SK-N-SH treated with all-trans-retinoic acid at 6 μM for 48 hours (cell line): ENCODE results near the gene ZNF227.

Source experiments
- ATAC-seq: fragments of 200-7000 bp; cut with Tn5 transposase; 3 replicates; pipeline ENCODE4 v1.9.1; 2020; ENCODE audit warnings: mild to moderate bottlenecking, moderate library complexity
- BACH2 ChIP-seq: fragments of 250-450 bp; sonication (Bioruptor Pico); IDR thresholded peaks from 2 replicates; pipeline ENCODE4 v1.9.0; 2021; ENCODE audit warnings: mild to moderate bottlenecking, borderline replicate concordance
- CREB5 ChIP-seq: fragments of 250-450 bp; sonication (Bioruptor Pico); IDR thresholded peaks from 2 replicates; pipeline ENCODE4 v1.5.1; 2020; ENCODE audit warnings: low read depth, mild to moderate bottlenecking, moderate library complexity
- ESRRG ChIP-seq: fragments of 250-450 bp; sonication (Bioruptor Pico); IDR thresholded peaks from 2 replicates; pipeline ENCODE4 v1.6.1; 2021; ENCODE audit warnings: mild to moderate bottlenecking
- GLIS3 ChIP-seq: fragments of 250-450 bp; sonication (Bioruptor Pico); IDR thresholded peaks from 2 replicates; pipeline ENCODE4 v1.5.0; 2020; ENCODE audit warnings: mild to moderate bottlenecking, moderate library complexity
- ISL1 ChIP-seq: fragments of 250-450 bp; sonication (Bioruptor Pico); IDR thresholded peaks from 2 replicates; pipeline ENCODE4 v2.1.2; 2022; ENCODE audit warnings: mild to moderate bottlenecking, moderate library complexity
- OSR1 ChIP-seq: fragments of 250-450 bp; sonication (Bioruptor Pico); IDR thresholded peaks from 2 replicates; pipeline ENCODE4 v1.8.0; 2022; ENCODE audit warnings: moderate library complexity, mild to moderate bottlenecking, inconsistent platforms
- PATZ1 ChIP-seq: fragments of 250-450 bp; sonication (Bioruptor Pico); IDR thresholded peaks from 2 replicates; pipeline ENCODE4 v1.8.0; 2020; ENCODE audit warnings: mild to moderate bottlenecking, moderate library complexity, borderline replicate concordance
- POU6F1 ChIP-seq: fragments of 250-450 bp; sonication (Bioruptor Pico); IDR thresholded peaks from 2 replicates; pipeline ENCODE4 v1.8.0; 2021; ENCODE audit warnings: low read depth, mild to moderate bottlenecking, moderate library complexity, borderline replicate concordance
- PPARA ChIP-seq: fragments of 250-450 bp; sonication (Bioruptor Pico); IDR thresholded peaks from 2 replicates; pipeline ENCODE4 v1.5.0; 2020; ENCODE audit warnings: mild to moderate bottlenecking, borderline replicate concordance
- RARB ChIP-seq: fragments of 250-450 bp; sonication (Bioruptor Pico); IDR thresholded peaks from 2 replicates; pipeline ENCODE4 v1.8.0; 2021; ENCODE audit warnings: mild to moderate bottlenecking, moderate library complexity
- SNAI2 ChIP-seq: fragments of 250-450 bp; sonication (Bioruptor Pico); IDR thresholded peaks from 2 replicates; pipeline ENCODE4 v1.5.0; 2020; ENCODE audit warnings: mild to moderate bottlenecking, moderate library complexity
- TCF4 ChIP-seq: fragments of 250-450 bp; sonication (Bioruptor Pico); IDR thresholded peaks from 2 replicates; pipeline ENCODE4 v1.8.0; 2021; ENCODE audit warnings: mild to moderate bottlenecking, moderate library complexity, borderline replicate concordance
- TOX ChIP-seq: fragments of 250-450 bp; sonication (Bioruptor Pico); IDR thresholded peaks from 2 replicates; pipeline ENCODE4 v1.8.0; 2021; ENCODE audit warnings: mild to moderate bottlenecking, moderate library complexity, borderline replicate concordance
- TSHZ2 ChIP-seq: fragments of 250-450 bp; sonication (Bioruptor Pico); IDR thresholded peaks from 2 replicates; pipeline ENCODE4 v1.5.0; 2020; ENCODE audit warnings: mild to moderate bottlenecking, moderate library complexity
- ZC3H10 ChIP-seq: fragments of 250-450 bp; sonication (Bioruptor Pico); IDR thresholded peaks from 2 replicates; pipeline ENCODE4 v1.5.1; 2021; ENCODE audit warnings: mild to moderate bottlenecking, moderate library complexity
- ZFP3 ChIP-seq: fragments of 250-450 bp; sonication (Bioruptor Pico); IDR thresholded peaks from 2 replicates; pipeline ENCODE4 v1.5.0; 2020; ENCODE audit warnings: mild to moderate bottlenecking, moderate library complexity
- ZFP30 ChIP-seq: fragments of 450-650 bp; formaldehyde crosslinking; IDR thresholded peaks from 2 replicates; pipeline ENCODE4 v1.5.0; 2022; ENCODE audit warnings: mild to moderate bottlenecking, moderate library complexity
- ZNF565 ChIP-seq: fragments of 450-650 bp; formaldehyde crosslinking; conservative IDR thresholded peaks from 2 replicates; pipeline ENCODE4 v1.5.0; 2020; ENCODE audit warnings: low read depth, mild to moderate bottlenecking, moderate library complexity
- ZNF70 ChIP-seq: fragments of 450-650 bp; formaldehyde crosslinking; IDR thresholded peaks from 2 replicates; pipeline ENCODE4 v1.5.0; 2020; ENCODE audit warnings: mild to moderate bottlenecking, moderate library complexity
- ZNF8 ChIP-seq: fragments of 450-650 bp; formaldehyde crosslinking; IDR thresholded peaks from 2 replicates; pipeline ENCODE4 v1.5.0; 2020; ENCODE audit warnings: mild to moderate bottlenecking, moderate library complexity

The ZNF227 gene

GRCh38 chr19:44182145-44182544 lies 30.2 kb upstream of the ZNF227 start:
- TF ChIP-seq BACH2 (CRISPR knock-in tag) (no peak), ISL1 (no peak), GLIS3 (CRISPR knock-in tag) (no peak), ZNF70 (CRISPR knock-in tag) (no peak), ZNF8 (no peak), ZFP3 (CRISPR knock-in tag) (no peak), PPARA (CRISPR knock-in tag) (no peak), POU6F1 (CRISPR knock-in tag) (no peak), RARB (CRISPR knock-in tag) (no peak), TCF4 (CRISPR knock-in tag) (no peak), ZFP30 (CRISPR knock-in tag) (no peak), ZC3H10 (CRISPR knock-in tag) (no peak), ZNF565 (no peak), SNAI2 (CRISPR knock-in tag) (no peak), PATZ1 (CRISPR knock-in tag) (no peak), OSR1 (CRISPR knock-in tag) (no peak), ESRRG (CRISPR knock-in tag) (no peak), TSHZ2 (CRISPR knock-in tag) (no peak), CREB5 (CRISPR knock-in tag) (no peak)
- ATAC-seq, result no peak

GRCh38 chr19:44190020-44190419 lies 22.3 kb upstream of the ZNF227 start:
- TF ChIP-seq ESRRG (CRISPR knock-in tag) (no peak), ZNF8 (no peak), BACH2 (CRISPR knock-in tag) (no peak), ISL1 (no peak), TOX (no peak), CREB5 (CRISPR knock-in tag) (no peak), TCF4 (CRISPR knock-in tag) (no peak)
- ATAC-seq, result no peak

GRCh38 chr19:44192127-44192526 lies 20.2 kb upstream of the ZNF227 start:
- TF ChIP-seq TSHZ2 (CRISPR knock-in tag) (no peak), ZNF70 (CRISPR knock-in tag) (no peak), ZFP3 (CRISPR knock-in tag) (no peak), BACH2 (CRISPR knock-in tag) (no peak), OSR1 (CRISPR knock-in tag) (no peak), ESRRG (CRISPR knock-in tag) (no peak), RARB (CRISPR knock-in tag) (no peak), ZFP30 (CRISPR knock-in tag) (no peak)
- no peak for ATAC-seq
